ENCODE data around the gene MED19. TPM values are rescaled to one million over a fixed set of nuclear protein-coding genes. Genes with fewer than 3 reads are reported as not detected.

MED19 gene
- total and polyA plus RNA-seq, 11 donors = 6.0 to 19.8 (median 6.9) TPM

DNA sequence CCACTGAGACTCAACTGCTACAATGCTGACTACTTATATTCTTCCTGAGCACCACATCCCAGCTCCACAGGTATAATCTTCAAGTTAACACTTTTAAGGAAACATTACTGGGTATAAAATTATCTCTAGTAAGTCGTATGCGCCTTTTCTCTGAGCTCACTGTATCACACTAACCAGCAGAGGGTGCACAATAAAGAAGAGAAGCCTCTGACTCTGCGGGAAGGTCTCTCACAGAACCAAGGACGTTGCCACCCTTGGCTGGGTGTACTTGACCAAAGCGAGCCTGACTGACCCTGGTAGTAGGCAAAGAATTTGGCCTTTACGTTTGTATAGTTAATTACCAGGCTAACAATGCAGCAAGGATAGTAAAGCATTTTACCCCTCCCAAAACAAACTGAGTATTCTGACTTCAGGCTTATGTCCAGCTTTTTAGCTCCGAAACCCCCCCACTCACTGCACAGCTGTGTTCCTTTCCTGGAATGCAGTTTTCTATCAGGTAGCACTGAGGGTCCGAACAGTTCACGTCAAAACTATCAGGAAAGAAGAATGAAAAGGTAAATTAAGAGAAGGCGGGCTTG lies 39.8 kb upstream of the MED19 start, which contains the start of gene BTBD18:
Gene BTBD18 (minus strand): TSS at position 144 of the 578 bp plus-strand sequence. CDS start 631 bp downstream, outside the sequence.
- WGBS, 4 donors = 39 to 50% (median 44%) methylated on average over 10 of the region's 10 CpGs
- Histone ChIP-seq H3K27ac (peak within 1 kb of the TSS in 6 of 12 donors; percentile 17 to 56 (median 42)), H3K9me3 (no peaks in the 10 kb centered on the region), H3K4me3 (no peak within 1 kb of the TSS), H3K4me1 (peaks cover 0 to 9% (median 5%) of the 10 kb centered on the region in 12 donors), H3K36me3 (peaks cover 0 to 36% (median 3%) of the 10 kb centered on the region in 9 donors), H3K27me3 (no peaks in the 10 kb centered on the region)
- TF ChIP-seq POLR2A (IDR thresholded peaks at IDR 0.05) = no peak
- TF ChIP-seq, protein P1, sequence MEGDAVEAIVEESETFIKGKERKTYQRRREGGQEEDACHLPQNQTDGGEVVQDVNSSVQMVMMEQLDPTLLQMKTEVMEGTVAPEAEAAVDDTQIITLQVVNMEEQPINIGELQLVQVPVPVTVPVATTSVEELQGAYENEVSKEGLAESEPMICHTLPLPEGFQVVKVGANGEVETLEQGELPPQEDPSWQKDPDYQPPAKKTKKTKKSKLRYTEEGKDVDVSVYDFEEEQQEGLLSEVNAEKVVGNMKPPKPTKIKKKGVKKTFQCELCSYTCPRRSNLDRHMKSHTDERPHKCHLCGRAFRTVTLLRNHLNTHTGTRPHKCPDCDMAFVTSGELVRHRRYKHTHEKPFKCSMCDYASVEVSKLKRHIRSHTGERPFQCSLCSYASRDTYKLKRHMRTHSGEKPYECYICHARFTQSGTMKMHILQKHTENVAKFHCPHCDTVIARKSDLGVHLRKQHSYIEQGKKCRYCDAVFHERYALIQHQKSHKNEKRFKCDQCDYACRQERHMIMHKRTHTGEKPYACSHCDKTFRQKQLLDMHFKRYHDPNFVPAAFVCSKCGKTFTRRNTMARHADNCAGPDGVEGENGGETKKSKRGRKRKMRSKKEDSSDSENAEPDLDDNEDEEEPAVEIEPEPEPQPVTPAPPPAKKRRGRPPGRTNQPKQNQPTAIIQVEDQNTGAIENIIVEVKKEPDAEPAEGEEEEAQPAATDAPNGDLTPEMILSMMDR (IDR thresholded peaks at IDR 0.05) = peak; percentile 39 to 64 (median 55)
- DNase-seq = peak in 4 of 5 donors; percentile 36 to 45 (median 38)
- intact Hi-C loops (cut with DNase I) = loop anchor here in 4 of 10 donors (2.0 to 10.0 kb wide), 4 partner anchors 49 to 763 kb away; no protein-coding TSS in a partner anchor
- peak; percentile 76 to 89 (median 85) for ATAC-seq

DNA sequence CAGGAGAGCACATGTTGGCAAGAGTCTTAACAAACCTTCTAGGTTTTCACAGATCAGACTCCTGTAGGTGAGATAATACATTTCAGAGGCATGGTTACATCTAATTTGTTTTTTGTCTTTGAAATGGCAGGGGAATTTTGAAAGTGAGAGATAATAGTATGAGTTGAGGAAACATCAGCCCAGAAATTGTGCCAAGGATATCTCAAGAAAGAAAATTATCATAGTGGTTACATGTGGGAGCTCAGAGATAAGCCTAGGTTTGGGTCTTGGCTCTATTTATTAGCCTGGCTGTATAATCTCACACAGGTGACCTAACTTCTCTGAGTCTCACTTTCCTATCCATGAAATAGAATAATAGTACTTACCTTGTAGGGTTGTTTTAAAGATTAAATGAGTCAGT lies 39.2 kb upstream of the MED19 start:
- no peak for TF ChIP-seq POLR2A (IDR thresholded peaks at IDR 0.05)
- TF ChIP-seq, protein P1 (IDR thresholded peaks at IDR 0.05) = no peak
- Histone ChIP-seq H3K36me3 (peaks cover 0 to 42% (median 8%) of the 10 kb centered on the region in 9 donors), H3K27ac (no peak overlapping the region), H3K9me3 (no peaks in the 10 kb centered on the region), H3K4me1 (peaks cover 0 to 9% (median 5%) of the 10 kb centered on the region in 12 donors), H3K4me3 (no peak overlapping the region), H3K27me3 (no peaks in the 10 kb centered on the region)
- intact Hi-C loops (cut with DNase I) = loop anchor here in 4 of 10 donors (2.0 to 10.0 kb wide), 4 partner anchors 50 to 764 kb away; no protein-coding TSS in a partner anchor
- ATAC-seq = no peak
- DNase-seq = no peak

DNA sequence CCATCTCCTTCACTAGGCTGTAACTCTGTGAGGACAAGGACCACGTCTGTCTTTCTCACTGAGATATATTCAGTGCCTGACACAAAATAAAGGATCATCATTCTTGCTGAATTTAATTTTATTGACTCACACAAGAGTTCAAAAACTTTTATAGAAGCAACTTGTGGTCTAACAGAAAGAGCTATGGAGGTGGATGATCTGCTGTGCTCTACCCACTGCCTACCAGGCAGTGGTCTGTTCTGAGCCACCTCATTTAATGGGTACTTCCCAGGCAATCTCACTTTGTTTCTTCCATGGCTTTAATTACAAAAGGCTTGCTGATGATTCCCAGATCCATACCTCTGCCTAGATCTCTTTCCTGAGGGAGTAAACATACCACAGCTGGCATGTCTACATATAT lies 34.9 kb upstream of the MED19 start:
- Histone ChIP-seq H3K4me3 (no peak overlapping the region), H3K27ac (no peak overlapping the region), H3K36me3 (peaks cover 3 to 79% (median 48%) of the 10 kb centered on the region in 9 donors), H3K9me3 (no peaks in the 10 kb centered on the region), H3K27me3 (no peaks in the 10 kb centered on the region), H3K4me1 (peaks cover 2 to 39% (median 14%) of the 10 kb centered on the region in 12 donors)
- WGBS, 4 donors = 80 to 91% (median 84%) methylated on average over 1 of the region's 1 CpG
- no peak for TF ChIP-seq POLR2A (IDR thresholded peaks at IDR 0.05)
- TF ChIP-seq, protein P1 (IDR thresholded peaks at IDR 0.05) = no peak
- ATAC-seq = no peak
- DNase-seq = no peak
- intact Hi-C loops (cut with DNase I) = loop anchor here in 1 of 10 donors (10.0 kb wide), 1 partner anchor 82 kb away; the partner anchor contains the start of gene ZDHHC5

DNA sequence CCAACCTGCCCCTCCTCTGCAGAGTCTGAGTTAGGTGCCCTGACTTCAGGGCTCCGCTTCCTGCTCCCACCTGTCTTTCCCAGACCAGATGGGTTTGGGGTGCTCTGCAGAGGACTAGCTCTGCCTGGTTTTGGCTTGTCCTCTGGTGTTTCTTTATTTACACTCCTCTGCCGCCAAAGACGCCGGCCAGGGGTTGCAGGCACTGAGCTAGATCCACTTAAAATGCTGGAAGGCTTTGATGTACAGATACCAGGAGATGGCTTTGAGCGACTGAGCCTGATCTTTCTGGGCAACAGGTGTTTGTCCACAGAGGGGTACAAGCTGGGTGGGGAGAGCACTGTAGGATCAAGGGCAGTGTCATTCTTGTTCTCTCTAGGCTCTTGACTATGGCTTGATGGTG lies 33.2 kb upstream of the MED19 start:
- ATAC-seq (no peak), DNase-seq (no peak)
- WGBS, 4 donors = 67 to 79% (median 69%) methylated on average over 5 of the region's 5 CpGs
- H3K27me3 ChIP-seq = no peaks in the 10 kb centered on the region
- H3K4me1 ChIP-seq = peaks cover 2 to 42% (median 14%) of the 10 kb centered on the region in 12 donors
- peaks cover 3 to 75% (median 48%) of the 10 kb centered on the region in 9 donors for H3K36me3 ChIP-seq
- intact Hi-C loops (cut with DNase I) = loop anchor here in 1 of 10 donors (10.0 kb wide), 1 partner anchor 80 kb away; the partner anchor contains the start of gene ZDHHC5
- H3K27ac ChIP-seq = no peak overlapping the region
- H3K4me3 ChIP-seq = no peak overlapping the region
- no peaks in the 10 kb centered on the region for H3K9me3 ChIP-seq
- TF ChIP-seq, protein P1 (IDR thresholded peaks at IDR 0.05) = no peak
- no peak for TF ChIP-seq POLR2A (IDR thresholded peaks at IDR 0.05)

Measured in heart left ventricle (tissue), 16 donors.